Ectodermal cell (in vitro differentiated cells): Measurements from ENCODE around the gene SLCO1C1.
"Not testable (repeated sequence)": the region's sequence is repeated elsewhere in the genome, so short reads cannot be mapped to it uniquely, and the experiment has no call there.

ENCODE experiments used
- H3K27ac ChIP-seq: 2 replicates; pipeline ENCODE4 v1.7.0; 2013; ENCODE audit warnings: mild to moderate bottlenecking, low read depth, low read length; ENCODE audit not compliant: insufficient read depth, poor library complexity, severe bottlenecking
- H3K27me3 ChIP-seq: 2 replicates; pipeline ENCODE4 v1.7.0; 2013; ENCODE audit warnings: mild to moderate bottlenecking, low read length; ENCODE audit not compliant: insufficient read depth, control insufficient read depth, poor library complexity, severe bottlenecking
- H3K36me3 ChIP-seq: one replicate; pipeline ENCODE4 v1.7.0; 2013; ENCODE audit warnings: low read length; ENCODE audit not compliant: control insufficient read depth, insufficient read depth
- H3K4me1 ChIP-seq: one replicate; pipeline ENCODE4 v1.7.0; 2013; ENCODE audit warnings: low read length; ENCODE audit not compliant: control insufficient read depth, insufficient read depth
- H3K4me3 ChIP-seq: 2 replicates; pipeline ENCODE4 v1.7.0; 2013; ENCODE audit warnings: low read depth, low read length, control low read depth; ENCODE audit not compliant: insufficient read depth
- H3K9me3 ChIP-seq: 2 replicates; pipeline ENCODE4 v1.7.0; 2013; ENCODE audit warnings: mild to moderate bottlenecking, low read length, moderate library complexity; ENCODE audit not compliant: control insufficient read depth
- WGBS, 2 experiments: methylation state at CpG; one replicate each; pipeline ENCODE4 v1.1.7; 2013; ENCODE audit warnings: missing lambda C conversion rate in 2 of 2; 5-methylcytosine and 5-hydroxymethylcytosine counted together

The SLCO1C1 gene

DNA sequence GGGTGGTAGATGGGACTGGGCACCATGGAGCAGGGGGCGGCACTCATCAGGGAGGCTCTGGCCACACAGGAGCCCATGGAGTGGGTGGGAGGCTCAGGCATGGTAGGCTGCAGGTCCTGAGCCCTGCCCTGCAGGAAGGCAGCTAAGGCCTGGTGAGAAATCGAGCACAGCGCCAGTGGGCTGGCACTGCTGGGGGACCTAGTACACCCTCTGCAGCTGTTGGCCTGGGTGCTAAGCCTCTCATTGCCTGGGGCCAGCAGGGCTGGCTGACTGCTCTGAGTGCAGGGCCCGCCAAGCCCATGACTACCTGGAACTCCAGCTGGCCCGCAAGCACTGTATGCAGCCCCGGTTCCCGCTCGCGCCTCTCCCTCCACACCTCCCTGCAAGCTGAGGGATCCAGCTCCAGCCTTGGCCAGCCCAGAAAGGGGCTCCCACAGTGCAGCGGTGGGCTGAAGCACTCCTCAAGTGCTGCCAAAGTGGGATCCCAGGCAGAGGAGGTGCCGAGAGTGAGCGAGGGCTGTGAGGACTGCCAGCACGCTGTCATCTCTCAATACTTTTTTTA, 88.7 kb downstream of the SLCO1C1 start:
- not testable (repeated sequence) for H3K27ac ChIP-seq, H3K4me3 ChIP-seq, H3K9me3 ChIP-seq, H3K4me1 ChIP-seq, H3K27me3 ChIP-seq, H3K36me3 ChIP-seq
- 94 to 97% methylated on average over 12 to 13 of the region's 13 CpGs for WGBS, 2 experiments

DNA sequence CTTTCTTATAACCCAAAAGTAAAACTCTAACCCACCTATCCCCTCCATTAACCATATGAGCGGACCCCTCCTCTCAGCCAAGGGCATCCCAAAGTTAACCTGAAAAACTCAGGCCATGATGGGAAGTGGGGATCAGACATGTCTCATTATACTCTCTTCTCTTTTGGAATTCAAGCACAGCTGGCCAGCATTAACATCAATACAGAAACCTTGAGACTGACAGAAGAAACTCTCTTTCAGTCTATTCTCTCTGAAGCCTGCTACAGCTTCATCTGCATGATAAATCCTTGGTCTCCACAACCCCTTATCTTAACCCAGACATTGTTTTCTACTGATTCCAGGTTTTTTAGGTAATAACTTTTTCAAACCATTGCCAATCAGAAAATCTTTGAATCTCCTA, 97.8 kb downstream of the SLCO1C1 start:
- 94 to 100% methylated on average over 1 of the region's 1 CpG for WGBS, 2 experiments
- Histone ChIP-seq H3K4me3 (no peak overlapping the region), H3K36me3 (no peaks in the 10 kb centered on the region), H3K27ac (no peak overlapping the region), H3K27me3 (no peaks in the 10 kb centered on the region), H3K9me3 (no peaks in the 10 kb centered on the region), H3K4me1 (no peaks in the 10 kb centered on the region)

DNA sequence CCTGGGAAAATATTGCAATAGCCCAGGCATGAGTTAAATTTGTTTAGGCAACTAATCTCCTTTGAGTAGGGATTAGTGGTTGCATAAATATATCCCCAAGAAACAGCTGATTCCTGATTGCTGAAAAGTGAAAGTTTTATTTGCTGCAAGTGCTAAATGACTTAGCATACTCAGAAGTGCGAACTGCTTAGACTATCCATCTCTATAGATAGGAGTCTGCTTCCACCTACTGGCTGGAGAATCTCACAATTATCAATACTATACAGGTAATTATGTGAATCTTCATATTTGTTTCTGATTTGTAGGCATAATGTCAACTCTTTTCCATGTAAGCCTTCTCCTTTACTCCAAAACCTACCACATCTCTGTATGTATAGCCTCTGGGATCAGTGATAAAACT, 103.4 kb downstream of the SLCO1C1 start:
- WGBS, 2 experiments, result 63 to 100% methylated on average over 1 of the region's 1 CpG
- no peaks in the 10 kb centered on the region for H3K36me3 ChIP-seq
- no peak overlapping the region for H3K4me3 ChIP-seq

DNA sequence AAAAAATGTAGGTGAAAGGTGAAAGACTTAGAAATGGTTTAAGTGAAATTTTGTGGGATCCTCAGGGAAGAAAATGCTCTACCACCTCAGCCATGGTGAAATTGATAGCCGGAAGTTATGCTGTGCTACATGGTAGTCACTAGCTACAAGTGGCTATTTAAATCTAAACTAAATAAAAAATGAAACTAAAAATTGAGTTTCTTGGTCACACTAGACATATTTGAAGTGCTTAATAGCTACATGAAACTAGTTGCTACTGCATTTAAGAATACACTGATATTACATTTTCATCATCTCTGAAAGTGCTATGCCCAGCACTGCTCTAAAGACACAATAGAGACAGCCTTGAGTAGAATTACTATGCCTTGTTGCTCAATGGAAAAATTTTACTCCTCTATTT, 105.0 kb downstream of the SLCO1C1 start:
- WGBS, 2 experiments, result 100% methylated on average over 1 of the region's 1 CpG; no CpG with 5 or more reads in 1 of the 2 experiments
- Histone ChIP-seq H3K9me3 (no peaks in the 10 kb centered on the region), H3K36me3 (no peaks in the 10 kb centered on the region), H3K4me3 (no peak overlapping the region), H3K27ac (no peak overlapping the region), H3K4me1 (no peaks in the 10 kb centered on the region), H3K27me3 (no peaks in the 10 kb centered on the region)

More for the DNA sequence above, 103.4 kb downstream of the SLCO1C1 start:
- Histone ChIP-seq H3K9me3 (no peaks in the 10 kb centered on the region), H3K27ac (no peak overlapping the region), H3K27me3 (no peaks in the 10 kb centered on the region), H3K4me1 (no peaks in the 10 kb centered on the region)

DNA sequence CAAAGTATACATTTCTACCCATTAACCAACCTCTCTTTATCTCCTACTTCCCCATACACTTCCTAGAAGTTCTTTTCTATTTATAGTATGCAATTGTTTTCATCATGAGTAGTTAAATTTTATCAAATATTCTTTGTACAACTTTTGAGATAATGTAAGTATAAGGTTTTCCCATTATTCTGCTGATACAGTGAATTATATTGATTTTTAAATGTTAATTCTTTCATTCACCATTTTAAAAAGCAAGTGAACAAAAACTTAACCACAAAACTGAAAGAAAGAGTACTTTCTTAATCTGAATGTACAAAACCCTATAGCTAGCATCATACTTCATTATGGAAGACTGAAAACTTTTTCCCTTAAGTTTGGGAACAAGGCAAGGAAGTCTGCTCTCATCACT, 105.9 kb downstream of the SLCO1C1 start:
- Histone ChIP-seq H3K9me3 (no peaks in the 10 kb centered on the region), H3K27ac (no peak overlapping the region), H3K27me3 (no peaks in the 10 kb centered on the region), H3K4me1 (no peaks in the 10 kb centered on the region), H3K36me3 (no peaks in the 10 kb centered on the region), H3K4me3 (no peak overlapping the region)
